Measurements from ENCODE around the gene SCFD1.
"Not testable (repeated sequence)": the region's sequence is repeated elsewhere in the genome, so short reads cannot be mapped to it uniquely, and the experiment has no call there.

The SCFD1 gene

DNA sequence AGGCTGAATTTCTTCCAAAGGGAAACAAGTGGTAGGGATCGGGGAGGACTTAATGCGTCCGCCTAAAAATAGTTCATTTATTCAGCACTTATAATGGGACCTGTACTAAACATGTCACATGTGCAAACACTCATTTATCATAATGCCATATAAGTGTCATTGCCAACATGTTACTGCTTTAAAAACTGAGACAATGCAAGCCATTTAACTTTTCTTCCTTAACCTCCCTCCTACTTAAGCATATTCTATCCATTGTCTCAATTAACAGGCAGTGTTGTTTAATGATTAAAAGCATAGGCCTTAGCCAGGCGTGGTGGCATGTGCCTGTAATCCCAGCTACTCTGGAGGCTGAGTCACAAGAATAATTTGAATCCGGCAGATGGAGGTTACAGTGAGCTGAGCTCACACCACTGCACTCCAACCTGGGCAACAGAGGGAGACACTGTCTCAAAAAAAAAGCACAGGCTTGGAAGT lies 13.5 kb upstream of the SCFD1 start:
- no peak for DNase-seq (ENCODE audit: extremely low read depth in 1 of 2, low read depth in 1 of 2)

DNA sequence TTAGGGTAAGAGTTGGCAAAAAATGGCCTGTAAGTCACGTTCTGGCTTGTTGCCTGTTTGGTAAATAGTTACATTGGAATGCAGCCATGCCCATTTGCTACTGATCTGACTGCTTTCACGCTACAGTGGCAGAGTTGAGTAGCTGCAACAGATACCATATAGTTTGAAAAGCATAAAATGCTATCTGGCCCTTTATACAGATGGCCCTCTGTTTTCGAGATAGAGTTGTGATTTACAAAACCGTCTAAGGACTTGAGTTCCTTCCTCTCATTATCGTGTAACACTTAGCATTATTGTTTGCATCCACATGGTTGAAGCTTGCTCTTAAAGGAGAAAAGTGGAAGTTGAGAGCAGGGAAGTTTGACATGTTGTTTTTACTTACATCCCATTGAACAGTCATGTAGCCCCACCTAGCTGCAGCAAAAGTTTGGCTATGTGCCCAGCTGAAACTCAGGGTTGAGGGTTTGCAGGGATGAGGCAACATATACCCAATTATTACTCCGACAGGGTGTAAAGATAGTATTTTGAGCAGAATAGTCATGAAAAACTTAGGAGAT lies 11.3 kb upstream of the SCFD1 start:
- no peak for DNase-seq (ENCODE audit: extremely low read depth in 1 of 2, low read depth in 1 of 2)

- no peak for DNase-seq (ENCODE audit: extremely low read depth in 1 of 2, low read depth in 1 of 2)
These were observed 8.0 kb upstream of the SCFD1 start for GRCh38 chr14:30614155-30614554.

DNA sequence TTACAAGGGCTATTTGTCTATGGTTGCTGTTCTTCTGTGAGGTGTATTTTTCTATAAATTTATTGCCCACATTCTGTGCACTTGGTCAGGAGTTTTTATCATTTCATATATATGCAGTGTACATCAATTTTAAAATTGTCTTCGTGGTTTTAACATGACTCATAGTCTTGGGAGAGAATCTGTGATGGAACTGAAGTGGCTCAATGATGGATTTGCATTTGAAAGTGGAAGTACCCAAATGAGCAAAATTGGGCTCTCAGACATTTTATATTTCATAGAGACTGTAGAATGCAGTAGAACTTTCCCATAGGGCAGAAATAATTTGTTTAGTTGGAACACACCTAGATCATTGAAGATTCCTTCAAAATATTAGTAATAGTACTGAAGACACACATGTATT lies 1.9 kb upstream of the SCFD1 start:
- no peak for DNase-seq (ENCODE audit: extremely low read depth in 1 of 2, low read depth in 1 of 2)

GRCh38 chr14:30621354-30621939 lies 672 bp upstream of the SCFD1 start:
- no peak for DNase-seq (ENCODE audit: extremely low read depth in 1 of 2, low read depth in 1 of 2)

DNA sequence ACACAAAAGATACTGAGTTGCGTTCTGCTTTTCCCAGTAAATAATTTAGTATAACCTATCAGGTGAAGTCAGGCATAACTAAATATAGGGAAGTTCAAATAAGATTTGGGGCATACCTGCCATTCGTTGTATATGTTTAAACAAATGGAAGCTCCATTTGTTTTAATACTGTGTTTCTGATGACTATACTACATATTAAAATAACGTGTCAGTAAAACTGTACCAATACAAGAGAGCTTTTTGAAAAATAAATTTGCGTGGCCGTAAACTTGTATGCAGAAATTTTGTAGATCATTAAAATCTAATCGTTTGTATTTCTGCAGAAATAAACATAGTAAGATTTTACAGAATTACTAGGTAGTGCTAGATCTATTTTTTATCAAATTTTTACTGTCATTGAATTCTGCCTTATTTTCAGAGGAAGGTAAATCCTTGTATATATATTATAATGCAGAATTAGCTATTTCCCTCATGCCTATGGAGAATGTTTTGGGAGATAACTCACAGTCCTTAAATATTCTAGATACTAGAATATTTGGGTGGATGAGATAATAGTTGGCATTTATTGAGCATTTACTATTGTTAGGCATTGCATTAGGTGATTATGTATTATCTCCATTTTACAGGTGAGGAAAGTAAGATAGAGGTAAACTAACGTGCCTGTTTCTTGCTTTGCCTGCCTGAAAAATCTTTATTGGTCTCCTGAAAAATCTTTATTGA lies 1.5 kb downstream of the SCFD1 start:
- no peak for DNase-seq (ENCODE audit: extremely low read depth in 1 of 2, low read depth in 1 of 2)

DNA sequence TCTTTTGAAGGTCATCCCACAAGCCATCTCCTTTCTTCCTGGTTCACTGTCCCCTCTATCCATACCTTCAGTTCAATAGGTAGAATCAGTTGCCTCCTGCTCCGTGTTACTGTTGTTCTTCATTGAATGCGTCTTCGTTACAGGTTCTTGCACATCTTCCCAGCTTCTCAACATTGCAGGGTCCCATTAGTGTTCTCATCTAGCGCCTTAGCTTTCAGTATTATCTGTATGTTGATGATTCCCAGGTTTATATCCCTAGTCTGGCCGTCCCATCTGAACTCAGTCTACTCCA lies 2.0 kb downstream of the SCFD1 start:
- DNase-seq (ENCODE audit: extremely low read depth in 1 of 2, low read depth in 1 of 2): no peak

- DNase-seq (ENCODE audit: extremely low read depth in 1 of 2, low read depth in 1 of 2): no peak
These were observed 3.4 kb downstream of the SCFD1 start for GRCh38 chr14:30625533-30625932.

GRCh38 chr14:30629432-30629831 lies 7.3 kb downstream of the SCFD1 start:
- not testable (repeated sequence) for DNase-seq (ENCODE audit: extremely low read depth in 1 of 2, low read depth in 1 of 2)

GRCh38 chr14:30630248-30630647 lies 8.1 kb downstream of the SCFD1 start:
- no peak for DNase-seq (ENCODE audit: extremely low read depth in 1 of 2, low read depth in 1 of 2)

GRCh38 chr14:30632730-30633129 lies 10.6 kb downstream of the SCFD1 start:
- DNase-seq (ENCODE audit: extremely low read depth in 1 of 2, low read depth in 1 of 2): no peak

GRCh38 chr14:30638926-30639325 lies 16.8 kb downstream of the SCFD1 start:
- DNase-seq (ENCODE audit: extremely low read depth in 1 of 2, low read depth in 1 of 2): no peak

DNA sequence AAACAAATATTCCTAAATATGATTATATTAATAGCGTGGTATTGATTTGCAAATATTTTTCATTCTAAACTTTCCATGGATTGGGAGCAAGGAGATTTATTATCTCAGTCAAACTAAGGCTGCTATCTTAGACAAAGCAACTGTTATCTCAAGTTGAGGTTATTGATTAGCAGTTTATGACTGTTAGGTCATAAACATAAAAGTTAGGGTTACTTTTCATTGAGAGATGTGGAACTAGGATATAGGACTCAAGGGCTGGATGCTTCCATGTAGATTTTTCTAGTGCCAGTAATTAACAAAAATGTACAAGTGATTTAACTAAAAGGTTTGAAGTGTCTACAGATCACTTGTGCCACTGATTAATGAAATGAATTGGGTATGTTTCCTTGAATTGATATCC lies 19.1 kb downstream of the SCFD1 start:
- no peak for DNase-seq (ENCODE audit: extremely low read depth in 1 of 2, low read depth in 1 of 2)

DNA sequence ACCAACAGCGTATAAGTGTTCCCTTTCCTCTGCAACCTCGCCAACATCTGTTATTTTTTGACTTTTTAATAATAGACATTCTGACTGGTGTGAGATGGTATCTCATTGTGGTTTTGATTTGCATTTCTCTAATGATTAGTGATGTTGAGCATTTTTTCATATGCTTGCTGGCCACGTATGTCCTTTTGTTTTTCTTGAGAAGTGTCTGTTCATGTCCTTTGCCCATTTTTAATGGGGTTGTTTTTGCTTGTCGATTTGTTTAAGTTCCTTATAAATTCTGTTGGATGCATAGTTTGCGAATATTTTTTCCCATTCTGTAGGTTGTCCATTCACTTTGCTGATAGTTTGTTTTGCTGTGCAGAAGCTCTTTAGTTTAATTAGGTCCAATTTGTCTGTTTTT lies 22.3 kb downstream of the SCFD1 start:
- DNase-seq (ENCODE audit: extremely low read depth in 1 of 2, low read depth in 1 of 2): not testable (repeated sequence)

GRCh38 chr14:30645600-30645999 lies 23.5 kb downstream of the SCFD1 start:
- DNase-seq (ENCODE audit: extremely low read depth in 1 of 2, low read depth in 1 of 2): no peak

DNA sequence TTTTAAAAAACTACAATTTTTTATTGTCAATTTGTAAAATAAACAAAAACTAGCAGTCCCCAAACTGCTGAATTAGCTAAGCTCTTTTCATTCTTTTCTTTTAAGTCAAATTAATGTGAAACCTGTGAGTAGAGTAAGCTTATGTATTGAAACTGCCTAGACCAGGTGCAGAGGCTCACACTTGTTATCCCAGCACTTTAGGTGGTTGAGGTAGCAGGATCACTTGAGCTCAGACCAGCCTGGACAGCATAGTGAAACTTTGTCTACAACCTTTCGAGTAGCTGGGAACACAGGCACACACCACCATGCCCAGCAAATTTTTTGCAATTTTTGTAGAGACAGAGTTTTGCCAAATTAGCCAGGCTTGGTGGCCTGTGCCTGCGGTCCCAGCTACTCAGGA lies 26.4 kb downstream of the SCFD1 start:
- no peak for DNase-seq (ENCODE audit: extremely low read depth in 1 of 2, low read depth in 1 of 2)

- no peak for DNase-seq (ENCODE audit: extremely low read depth in 1 of 2, low read depth in 1 of 2)
These were observed 29.8 kb downstream of the SCFD1 start for GRCh38 chr14:30651937-30652336.

DNA sequence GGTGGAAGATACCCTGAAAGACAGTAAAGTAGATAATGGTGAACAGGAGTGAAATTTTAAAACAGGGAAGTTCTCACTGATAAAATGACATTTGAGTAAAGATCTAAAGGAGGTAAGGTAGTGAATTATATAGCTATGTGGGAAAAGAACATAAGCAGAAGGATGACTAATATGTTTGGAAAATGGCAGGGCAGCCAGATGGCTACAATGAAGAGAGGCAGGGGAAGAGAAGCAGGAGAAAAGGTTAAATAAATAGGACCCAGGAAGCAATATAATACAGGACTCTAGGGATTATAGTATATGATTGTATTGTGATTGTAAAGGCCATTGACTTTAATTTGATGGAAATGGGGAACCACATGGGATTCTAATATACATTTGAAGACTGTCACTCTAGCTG lies 33.0 kb downstream of the SCFD1 start:
- DNase-seq (ENCODE audit: extremely low read depth in 1 of 2, low read depth in 1 of 2): no peak

DNA sequence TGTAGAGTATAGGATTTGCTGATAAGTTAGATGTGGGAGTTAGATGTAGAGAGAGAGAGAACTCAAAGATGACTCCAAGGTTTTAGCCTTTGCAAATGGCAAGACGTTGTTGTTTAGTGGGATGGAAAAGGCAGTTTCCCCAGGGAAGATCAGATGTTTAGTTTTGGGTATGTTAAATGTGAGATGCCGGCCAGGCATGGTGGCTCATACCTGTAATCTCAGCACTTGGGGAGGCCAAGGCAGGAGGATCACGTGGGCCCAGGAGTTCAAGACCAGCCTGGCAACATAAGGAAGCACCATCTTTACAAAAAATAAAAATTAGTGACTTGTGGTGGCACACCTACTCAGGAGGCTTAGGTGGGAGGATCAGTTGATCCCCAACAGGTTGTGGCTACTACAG lies 33.5 kb downstream of the SCFD1 start:
- no peak for DNase-seq (ENCODE audit: extremely low read depth in 1 of 2, low read depth in 1 of 2)

DNA sequence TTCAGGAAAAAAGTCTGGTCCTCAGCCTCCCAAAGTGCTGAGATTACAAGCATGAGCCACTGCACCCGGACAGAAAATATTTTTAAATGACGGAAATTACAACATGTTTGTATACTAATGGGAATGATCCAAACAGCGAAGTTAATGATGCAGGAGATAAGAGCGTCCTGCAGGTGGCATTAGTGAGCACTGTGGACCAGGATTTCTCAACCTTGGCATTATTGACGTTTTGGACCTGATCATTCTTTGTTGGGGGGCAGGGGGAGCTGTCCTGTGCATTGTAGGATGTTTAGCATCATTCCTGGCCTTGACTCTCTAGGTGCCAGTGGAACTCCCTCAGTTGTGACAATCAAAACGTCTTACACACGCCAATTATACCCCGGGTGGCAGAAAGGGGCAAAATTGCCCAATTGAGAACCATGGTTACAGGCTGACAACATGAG lies 34.1 kb downstream of the SCFD1 start:
- DNase-seq (ENCODE audit: extremely low read depth in 1 of 2, low read depth in 1 of 2): no peak

- no peak for DNase-seq (ENCODE audit: extremely low read depth in 1 of 2, low read depth in 1 of 2)
These were observed 34.9 kb downstream of the SCFD1 start for GRCh38 chr14:30657050-30657449.

DNA sequence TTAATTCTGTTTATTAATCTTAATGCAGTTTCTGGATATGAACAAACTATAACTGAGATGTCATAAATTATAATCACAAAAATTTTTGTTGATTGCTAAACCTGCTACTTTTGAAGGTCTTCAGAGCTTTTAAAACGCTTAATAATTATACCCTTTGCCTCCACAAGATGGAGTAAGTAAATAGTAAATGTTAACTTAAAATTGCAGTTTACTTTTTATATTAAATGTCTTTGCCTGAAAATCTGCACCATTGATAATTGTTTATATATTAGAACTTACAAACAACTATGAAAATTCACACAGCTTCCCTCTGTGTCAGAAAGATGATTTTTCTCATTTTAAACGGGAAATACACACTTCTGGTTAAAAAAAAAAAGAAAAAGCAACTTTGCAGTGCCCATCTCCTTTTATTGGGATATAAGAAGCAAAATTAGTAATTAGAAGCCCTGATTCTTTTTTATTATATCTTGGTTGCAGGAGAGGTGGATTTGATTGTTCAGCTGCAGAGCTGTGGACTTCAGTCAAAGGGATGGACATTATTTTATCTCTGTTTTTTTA lies 35.6 kb downstream of the SCFD1 start:
- no peak for DNase-seq (ENCODE audit: extremely low read depth in 1 of 2, low read depth in 1 of 2)

Measured in stimulated activated CD8-positive, alpha-beta memory T cell treated with anti-CD3 and anti-CD28 coated beads, Interleukin-7, amount 100 ng/mL, for 48 hours (primary cell).